SK-N-MC (cell line): ENCODE data around the gene TEX50.

Source experiments
- EZH2 ChIP-seq: fragments of 200-600 bp; sonication (generic); IDR thresholded peaks from one replicate; pipeline ENCODE4 v1.6.1; 2017; ENCODE audit warnings: antibody characterized with exemption
- POLR2AphosphoS5 ChIP-seq: IDR thresholded peaks from 2 replicates; pipeline ENCODE4 v1.6.1; 2012; ENCODE audit warnings: mild to moderate bottlenecking, low read depth, low read length, borderline replicate concordance

- TF ChIP-seq EZH2 (no peak), POLR2AphosphoS5 (no peak)
Measured at GRCh38 chr1:173596097-173596825, 38.9 kb upstream of the TEX50 start.
